GM18498 (cell line): ENCODE measurements around the gene RTP5.

Experiments used
- ATAC-seq: cut with Tn5 transposase; IDR thresholded peaks from one replicate; pipeline ENCODE4 v1.9.1; 2021; ENCODE audit warnings: mild to moderate bottlenecking, moderate library complexity; ENCODE audit not compliant: unreplicated experiment

Gene RTP5

DNA sequence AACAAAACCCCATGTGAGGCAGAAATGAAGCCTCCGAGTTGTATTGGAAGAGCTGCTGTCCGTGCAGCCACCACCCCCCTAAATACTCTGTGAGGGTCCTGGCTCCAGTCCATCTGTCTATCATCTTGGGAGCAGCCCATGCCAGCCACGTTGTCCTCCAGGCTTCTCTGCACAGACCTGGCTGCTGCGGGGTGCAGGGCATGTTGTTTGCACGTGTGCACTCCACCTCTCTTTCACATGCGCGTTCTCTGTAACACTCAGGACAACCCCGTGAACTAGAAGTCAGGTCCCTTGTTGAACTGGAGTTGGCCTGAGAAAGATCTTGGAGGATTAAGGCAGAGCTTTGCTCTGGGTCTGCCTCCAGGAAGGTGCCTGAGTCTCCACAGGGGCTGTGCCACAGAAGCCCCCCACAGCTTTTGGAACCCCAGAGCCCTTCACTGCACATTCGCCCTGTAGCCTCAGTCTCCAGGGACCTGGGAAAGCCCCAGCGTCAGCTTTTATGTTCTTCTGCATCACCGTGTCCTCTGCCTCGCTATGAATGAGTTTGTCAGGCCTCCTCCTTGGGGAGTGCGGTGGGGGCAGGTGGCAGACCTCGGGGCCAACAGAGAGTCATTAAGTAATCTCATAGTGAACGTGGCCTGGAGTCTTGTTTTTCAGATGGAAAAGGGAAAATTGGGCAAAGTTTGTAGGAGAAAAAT is 16.6 kb downstream of the RTP5 start:
- ATAC-seq, result no peak

DNA sequence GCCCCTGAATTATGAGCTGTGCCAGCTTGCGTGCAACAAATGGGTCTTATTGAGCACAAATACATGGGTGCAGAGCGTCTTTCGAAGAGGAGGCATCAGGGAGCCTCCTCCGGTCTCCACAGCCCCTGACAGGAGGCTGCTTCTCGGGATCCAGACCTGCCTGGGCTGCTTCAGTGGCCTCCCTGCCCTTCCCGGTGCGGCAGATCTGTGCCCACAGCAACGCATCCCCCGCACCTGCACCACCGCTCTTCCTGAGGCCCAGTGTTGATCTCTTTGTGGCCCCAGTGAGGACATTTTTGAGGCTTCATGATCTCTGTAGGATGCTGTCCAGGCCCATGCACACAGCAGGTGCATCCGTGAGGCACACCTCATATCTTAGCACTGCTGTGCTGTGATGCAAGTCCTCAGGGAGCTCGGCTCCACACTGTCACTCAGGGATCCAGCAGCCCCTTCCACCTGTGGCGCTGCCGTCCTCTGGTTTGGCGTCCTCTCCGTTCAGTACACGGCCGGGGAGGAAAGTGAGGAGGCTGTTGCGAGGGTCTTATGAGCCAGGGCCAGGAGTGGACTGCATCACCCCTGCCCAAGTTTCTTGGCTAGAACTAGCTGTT is 17.4 kb downstream of the RTP5 start:
- no peak for ATAC-seq

DNA sequence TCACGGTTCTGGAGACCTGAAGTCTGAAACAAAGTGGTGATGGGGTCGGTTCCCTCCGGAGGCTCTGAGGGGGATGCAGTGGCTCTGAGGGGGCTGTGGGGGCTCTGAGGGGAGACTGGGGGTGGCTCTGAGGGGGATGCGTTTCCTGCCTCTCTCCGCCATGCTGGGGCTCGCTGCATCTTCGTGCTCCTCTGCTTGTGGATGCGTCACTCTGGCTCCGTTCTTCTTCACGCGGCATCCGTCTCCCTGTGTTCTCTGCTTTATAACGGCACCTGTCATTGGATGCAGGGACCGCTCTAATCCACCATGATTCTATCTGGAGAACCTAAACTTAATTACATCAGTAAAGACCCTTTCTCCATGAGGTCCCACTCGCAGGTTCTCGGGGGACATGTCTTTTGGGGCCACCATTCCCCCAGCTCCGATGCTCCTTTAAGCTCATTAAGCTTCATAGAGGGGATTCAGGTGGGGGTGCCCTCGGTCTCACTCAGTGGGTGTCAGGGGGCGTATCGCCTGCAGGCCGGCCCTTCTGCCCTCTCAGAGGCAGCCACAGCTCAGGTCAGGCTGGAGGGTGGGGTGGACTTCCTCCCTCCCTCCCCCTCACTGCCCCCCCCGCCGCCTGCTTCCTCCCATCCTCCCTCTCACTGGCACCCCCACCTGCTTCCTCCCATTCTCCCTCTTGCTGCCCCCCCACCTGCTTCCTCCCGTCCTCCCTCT is 18.4 kb downstream of the RTP5 start:
- no peak for ATAC-seq

DNA sequence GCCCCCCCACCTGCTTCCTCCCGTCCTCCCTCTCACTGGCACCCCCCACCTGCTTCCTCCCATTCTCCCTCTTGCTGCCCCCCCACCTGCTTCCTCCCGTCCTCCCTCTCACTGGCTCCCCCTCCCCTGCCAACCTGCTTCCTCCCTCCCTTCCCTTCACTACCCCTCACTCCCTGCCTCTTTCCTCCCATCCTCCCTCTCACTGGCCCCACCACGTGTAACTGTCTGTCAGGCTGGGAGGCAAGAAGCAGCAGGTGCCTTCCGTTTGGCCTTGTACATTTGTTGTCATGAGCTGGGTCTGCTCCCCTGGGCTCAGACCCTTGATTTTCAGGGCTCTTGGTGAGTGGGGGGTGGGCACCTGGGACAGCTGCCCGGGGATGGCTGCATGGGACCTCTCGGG is 19.1 kb downstream of the RTP5 start:
- ATAC-seq, result no peak

DNA sequence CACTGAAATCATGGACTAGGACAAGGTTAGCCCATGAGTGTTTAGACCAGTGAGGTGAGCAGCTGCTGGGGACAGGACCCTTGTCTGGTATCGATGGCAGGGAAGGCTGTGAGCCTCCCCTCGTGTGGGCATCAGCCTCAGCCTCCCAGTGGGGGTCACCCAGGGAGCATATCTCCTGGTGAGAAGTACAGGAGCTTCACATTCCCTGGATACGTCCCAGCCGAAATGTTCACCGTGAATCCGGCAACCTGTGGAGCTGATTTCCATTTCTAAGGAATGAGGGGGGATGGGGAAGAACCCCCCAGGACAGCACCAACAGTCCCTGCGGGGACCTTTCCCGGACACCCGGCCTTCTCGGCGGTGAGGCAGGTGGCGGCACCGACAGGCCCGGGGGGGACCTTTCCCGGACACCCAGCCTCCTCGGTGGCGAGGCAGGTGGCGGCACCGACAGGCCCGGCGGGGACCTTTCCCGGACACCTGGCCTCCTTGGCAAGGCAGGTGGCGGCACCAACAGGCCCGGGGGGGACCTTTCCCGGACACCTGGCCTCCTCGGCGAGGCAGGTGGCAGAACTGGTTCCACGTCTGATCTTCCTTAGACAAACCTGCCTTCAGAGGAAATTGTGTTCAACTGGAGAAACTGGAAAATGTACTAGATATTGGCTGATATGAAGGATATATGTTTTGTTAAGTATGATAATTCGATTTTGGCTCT is 21.2 kb downstream of the RTP5 start:
- ATAC-seq, result no peak

DNA sequence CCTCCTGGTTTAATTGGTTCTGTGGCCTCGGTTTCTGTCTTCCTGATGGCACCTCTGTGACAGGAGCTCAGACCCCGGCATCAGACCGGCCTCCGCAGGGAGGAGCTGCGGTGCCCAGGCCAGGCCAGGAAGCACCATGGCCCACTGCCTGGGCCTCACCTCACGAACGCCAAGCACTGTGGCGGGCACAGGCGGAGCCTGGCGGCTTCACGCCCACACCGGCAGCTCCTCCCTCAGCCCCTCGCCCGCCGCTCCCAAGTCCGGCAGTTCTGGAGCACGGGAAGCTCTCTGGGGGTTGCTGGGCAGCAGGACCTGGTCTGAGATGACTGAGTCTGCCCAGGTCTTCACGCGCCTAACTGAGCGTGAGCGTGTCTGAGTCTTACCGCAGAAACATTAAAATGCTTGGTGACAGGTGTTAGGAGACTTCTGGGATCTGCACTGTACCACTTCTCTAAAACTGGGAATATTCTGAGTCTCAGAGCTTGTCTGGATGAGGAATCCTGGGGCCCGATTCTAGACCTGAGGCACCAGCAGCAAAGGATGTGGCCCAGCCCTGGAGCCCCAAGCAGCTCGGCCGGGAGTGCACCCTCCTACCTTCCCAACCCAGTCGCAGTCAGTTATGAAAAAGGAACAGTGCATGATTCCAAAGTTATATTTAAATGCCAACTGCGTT is 21.9 kb downstream of the RTP5 start:
- ATAC-seq, result no peak

DNA sequence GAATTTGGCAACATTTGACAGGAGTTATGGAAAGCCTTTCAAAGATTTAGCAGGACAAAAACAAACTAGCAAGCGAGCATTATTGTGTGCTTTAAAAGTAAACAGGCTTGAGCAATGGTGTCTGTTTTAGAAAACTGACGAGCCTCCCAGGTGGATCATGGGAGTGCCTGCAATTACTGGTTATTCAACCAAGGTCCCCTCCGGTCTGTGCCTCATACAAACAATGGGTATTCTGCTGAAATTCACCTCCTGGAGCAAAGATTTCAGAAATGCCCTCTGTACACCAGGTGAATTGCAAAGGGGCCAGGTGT is 22.4 kb downstream of the RTP5 start:
- no peak for ATAC-seq

DNA sequence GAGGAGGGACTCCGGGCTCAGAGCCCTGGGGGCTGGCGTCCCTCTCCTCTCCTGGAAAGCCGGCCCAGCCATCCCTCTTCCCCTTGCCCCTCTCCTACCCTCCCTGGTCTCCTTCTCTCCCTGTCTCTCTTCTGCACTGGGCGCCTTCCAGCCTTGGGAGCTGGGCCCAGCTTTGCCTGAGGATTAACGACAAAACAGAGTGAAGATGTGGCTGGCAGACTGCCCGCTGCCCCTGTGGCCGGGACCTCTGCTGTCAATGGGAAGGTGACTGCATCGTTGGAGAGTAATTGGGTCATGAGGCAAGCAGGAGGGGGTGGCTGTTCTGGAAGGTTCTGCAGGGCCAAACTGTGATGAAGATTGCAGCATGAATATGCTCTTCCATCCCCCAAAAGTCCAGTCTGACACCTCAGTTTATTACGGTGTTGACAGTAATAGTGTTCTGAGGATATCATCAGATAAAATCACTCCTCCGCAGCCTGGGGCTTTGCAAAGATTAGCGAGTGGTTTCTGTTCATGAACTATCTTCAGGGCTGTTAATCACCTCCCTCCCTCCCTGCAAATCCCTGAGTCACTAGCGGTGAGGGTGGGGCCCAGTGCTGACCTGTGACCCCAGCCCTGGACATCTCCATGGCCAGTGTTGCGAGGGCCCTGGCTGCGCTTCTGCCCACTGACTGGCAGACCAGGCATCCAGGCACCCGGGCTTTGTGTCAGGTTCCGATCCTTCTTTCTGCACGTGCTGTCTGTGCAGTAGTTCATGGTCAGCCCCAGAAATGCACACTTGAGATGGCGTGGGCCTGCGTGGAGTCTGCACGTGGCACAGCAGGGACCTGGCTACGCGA is 23.0 kb downstream of the RTP5 start:
- ATAC-seq, result no peak

DNA sequence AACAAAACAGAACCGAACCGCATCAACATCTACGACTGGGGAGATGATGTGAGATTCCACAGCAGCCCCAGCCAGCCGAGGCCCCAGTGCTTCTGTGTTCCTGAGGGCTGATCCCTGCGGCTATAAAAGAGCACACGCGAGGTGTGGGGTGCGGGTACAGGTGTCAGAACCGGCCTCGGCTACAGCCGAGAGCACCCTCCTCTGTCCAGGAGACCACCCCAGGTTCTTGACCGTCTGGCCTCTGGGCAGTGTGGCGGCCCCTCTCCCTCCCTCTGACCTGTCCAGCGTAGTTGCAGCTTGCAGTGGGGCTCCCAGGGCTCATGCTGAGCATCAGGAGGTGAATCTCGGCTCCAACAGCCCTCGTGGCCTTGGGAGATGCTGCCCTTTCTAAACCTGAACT is 23.7 kb downstream of the RTP5 start:
- no peak for ATAC-seq

DNA sequence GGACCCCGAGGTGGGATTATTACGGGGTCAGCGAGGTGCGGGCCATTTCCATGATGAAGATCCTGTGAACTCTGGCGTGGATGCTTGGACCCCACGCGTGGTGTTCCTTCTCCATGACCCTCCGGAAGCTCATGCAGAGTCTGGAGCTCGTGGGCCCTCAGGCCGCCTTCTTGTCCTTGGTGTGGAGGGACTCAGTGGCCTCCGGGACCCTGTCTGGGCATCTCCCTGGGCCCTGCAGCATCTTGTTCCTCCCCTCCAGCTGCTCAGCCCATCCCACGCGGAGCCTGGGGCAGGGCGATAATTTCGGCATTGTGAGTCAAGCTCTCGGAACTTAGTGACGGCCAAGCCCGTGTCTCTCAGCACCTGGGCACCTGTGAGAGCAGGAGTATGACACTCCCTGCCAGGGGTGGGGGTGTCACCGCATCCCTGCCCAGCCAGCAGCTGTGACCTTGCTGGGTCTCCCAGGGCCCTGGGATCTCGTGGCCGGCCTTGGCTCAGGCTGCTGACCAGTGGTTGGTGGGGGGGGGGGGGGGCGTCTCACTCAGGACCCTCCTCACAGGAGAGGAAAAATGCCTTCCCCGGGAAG is 24.6 kb downstream of the RTP5 start:
- no peak for ATAC-seq

DNA sequence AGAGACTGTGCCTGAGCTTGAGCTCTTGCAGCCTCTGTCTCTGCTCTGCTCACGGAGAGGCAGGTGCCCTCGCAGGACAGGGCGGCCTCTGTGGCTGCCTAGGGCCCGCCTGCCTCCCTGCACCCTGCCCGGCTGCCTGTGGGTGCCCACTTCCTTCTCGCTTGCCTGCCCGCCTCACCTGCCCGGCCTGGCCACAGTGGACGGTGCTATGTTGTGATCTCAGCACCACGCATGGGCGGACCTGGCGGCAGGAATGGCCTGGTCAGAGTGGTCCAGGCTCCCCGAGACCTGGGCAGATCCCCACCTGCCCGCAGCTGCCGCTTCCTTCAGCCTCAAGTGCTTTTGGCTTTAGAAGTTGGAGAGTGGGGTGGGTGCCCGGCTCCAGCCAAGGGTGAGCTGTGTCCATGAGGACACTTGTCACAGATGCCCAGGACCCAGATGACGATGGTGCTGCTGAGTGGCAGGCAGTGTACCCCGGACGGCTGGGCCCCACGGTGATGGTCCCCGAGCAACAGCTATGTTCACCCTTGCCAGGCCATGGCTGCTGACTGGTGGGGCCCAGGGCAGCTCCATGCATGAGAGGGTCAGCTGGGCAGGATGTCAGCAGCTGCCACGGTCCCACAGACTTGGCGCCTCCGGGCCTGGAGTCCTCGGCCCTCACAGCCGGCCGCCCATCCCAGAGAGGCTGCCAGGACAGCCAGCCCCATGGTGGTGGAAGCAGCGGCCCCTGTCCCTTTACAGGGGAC is 25.3 kb downstream of the RTP5 start:
- no peak for ATAC-seq

DNA sequence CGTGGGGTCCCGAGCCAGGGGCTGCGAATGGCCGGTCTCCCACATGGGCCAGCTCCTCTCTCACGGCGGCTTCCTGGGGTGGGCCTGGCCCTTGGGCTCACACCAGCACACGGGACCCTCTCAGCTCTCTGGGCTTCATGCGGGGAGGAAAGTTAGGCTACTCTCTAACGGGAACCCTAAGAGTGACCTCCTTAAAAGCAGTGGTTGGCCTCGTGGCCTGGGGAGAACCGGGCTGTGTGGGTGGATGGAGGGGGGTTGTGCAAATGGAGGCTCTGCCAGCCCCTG is 25.8 kb downstream of the RTP5 start:
- no peak for ATAC-seq

DNA sequence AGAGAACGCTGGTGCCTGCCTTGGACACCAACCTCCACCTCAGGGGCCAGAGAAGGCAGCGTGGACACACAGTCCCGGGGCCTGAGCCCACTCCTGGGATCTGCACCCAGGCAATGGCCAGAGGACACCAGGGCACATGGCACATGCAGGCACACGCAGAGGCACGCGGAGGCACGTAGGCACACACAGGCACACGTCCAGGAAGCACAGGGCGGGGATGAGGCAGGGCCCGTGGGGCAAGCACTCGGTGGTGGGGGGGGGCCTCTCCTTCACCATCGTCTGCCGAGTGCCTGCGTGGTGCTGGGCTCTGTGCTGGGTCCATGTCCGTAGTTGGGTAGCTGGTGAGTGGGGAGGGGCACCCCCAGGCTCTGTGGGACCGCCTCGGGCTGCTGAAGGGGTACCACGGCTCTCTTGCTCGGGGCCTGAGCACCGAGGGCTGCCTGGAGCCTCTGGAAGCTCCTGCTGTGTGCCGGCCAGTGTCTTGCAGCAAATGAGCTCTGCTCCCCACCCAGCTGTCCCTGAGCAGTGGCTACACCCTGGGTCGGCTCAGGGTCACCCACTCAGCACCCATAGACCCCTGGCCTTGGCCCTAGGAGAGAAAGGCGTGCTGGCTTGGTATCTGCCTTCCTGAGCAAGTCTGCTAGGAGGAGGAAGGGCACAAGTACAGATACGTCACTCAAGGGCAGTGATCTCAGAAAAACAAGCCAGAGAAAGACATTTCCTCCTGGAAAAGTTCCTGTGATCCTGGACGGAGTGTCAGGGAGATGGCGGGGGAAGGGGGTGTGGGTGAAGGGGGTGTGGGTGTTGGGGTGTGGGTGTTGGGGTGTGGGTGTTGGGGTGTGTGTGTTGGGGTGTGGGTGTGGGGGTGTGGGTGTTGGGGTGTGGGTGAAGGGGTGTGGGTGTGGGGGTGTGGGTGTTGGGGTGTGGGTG is 26.4 kb downstream of the RTP5 start:
- no peak for ATAC-seq

DNA sequence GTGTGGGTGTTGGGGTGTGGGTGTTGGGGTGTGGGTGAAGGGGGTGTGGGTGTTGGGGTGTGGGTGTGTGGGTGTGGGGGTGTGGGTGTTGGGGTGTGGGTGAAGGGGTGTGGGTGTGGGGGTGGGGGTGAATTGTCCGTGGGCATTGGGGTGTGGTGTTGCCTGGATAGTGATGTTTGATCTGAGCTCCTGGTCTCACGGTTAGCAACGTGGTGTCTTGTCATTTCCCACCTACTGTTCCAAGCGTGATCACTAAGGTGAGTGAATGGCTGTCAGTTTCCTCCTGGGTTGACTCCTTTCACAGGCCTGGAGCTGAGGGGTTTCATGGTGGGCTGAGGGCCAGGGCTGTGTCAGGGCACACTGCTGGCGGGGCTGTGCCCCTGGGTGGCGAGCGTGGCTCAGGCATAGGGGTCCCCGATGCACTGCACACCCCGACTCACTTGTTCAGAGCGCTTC is 27.2 kb downstream of the RTP5 start:
- ATAC-seq, result no peak

DNA sequence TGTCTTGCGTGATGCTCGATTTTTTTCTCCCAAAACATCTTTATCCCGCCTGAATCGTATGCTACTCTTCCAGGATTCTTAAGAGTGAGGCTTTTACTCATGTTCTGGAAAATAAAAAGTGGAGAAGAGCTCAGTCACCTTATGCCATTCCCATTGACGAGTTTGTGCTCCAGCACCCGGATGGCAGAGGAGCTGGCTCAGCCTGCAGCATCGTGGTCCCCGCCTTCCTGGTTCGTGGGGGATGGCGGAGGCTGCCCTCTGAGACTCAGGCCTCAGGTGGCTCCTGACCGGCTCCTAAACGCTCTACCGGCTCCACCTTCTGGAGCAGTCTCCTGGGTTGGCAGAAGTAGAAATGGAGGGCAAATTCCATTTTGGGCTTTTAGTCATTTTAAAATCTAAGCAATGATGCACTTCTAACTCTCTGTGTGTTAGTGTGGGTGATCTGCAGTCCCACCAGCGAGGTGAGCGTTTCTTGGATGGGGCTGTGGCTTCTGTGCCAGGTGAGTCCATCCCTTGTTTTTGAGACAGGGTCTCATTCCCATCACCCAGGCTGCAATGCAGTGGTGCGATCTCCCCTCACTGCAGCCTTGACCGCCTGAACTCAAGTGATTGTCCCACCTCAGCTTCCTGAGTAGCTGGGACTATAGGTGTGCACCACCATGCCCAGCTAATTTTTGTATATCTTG is 27.8 kb downstream of the RTP5 start:
- no peak for ATAC-seq

DNA sequence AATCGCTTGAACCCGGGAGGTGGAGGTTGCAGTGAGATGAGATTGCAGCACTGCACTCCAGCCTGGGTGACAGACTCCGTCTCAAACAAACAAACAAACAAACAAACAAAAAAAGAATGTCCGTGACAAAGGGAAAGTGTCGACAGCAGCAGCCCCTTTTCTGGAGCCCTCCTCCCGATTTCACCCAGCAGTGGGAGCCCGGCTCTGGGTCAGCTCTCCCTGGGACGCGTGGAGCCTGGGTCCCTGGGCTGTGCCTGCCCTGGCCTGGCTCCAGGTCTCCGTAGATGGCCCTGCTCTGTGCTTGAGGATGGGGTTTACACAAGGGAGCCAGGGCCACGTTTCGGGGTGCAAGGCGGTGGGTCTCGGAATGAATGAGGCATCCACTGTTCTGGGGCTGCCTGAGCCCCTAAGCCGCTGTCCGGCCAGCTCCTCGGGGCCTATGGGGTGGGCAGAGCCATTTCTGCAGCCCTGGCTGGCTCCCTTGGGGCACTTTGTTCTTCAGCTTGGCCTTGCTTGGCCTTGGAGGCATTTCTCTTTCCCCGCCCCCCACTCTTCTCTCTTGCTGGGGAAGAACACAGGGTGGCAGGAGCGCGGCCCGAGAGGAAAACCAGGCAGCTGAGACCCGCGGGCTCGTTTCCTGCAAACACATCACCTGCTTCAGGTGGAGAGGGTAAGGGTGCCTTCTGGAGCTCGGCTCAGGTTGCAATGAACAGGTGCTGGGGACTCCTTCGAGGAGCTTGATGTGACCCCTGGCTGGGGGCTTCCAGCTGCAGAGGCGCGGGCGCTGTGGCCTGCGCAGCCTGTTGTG is 29.1 kb downstream of the RTP5 start:
- no peak for ATAC-seq
